Measurements from ENCODE around the gene PIAS4.

The PIAS4 gene

GRCh38 chr19:4060621-4061177 lies 53.2 kb downstream of the PIAS4 start:
- DNase-seq = no peak

GRCh38 chr19:4061178-4061682 lies 53.7 kb downstream of the PIAS4 start:
- no peak for DNase-seq

- no peak for DNase-seq
These were observed 54.3 kb downstream of the PIAS4 start for GRCh38 chr19:4061683-4062418.

GRCh38 chr19:4062419-4063368 lies 55.2 kb downstream of the PIAS4 start:
- DNase-seq = no peak

- no peak for DNase-seq
These were observed 56.0 kb downstream of the PIAS4 start for GRCh38 chr19:4063369-4064148.

GRCh38 chr19:4064149-4064495 lies 56.6 kb downstream of the PIAS4 start:
- no peak for DNase-seq

- no peak for DNase-seq
These were observed 57.1 kb downstream of the PIAS4 start for GRCh38 chr19:4064496-4065260.

GRCh38 chr19:4065430-4066175 lies 58.1 kb downstream of the PIAS4 start:
- DNase-seq = peak; percentile 96

GRCh38 chr19:4066176-4066606 lies 58.7 kb downstream of the PIAS4 start:
- peak; percentile 50 for DNase-seq

GRCh38 chr19:4066682-4067395 lies 59.3 kb downstream of the PIAS4 start, which contains the start of gene ZBTB7A:
TSS of gene ZBTB7A (minus strand) at chr19:4066899. CDS start at chr19:4055232, 11,667 bp downstream.
- DNase-seq = peak; percentile 64

GRCh38 chr19:4067396-4068046 lies 60.0 kb downstream of the PIAS4 start:
- DNase-seq = no peak

- DNase-seq = no peak
These were observed 60.8 kb downstream of the PIAS4 start for GRCh38 chr19:4068047-4068966.

GRCh38 chr19:4069331-4069959 lies 61.9 kb downstream of the PIAS4 start:
- no peak for DNase-seq

- DNase-seq = no peak
These were observed 64.1 kb downstream of the PIAS4 start for GRCh38 chr19:4071610-4072009.

- DNase-seq = no peak
These were observed 67.8 kb downstream of the PIAS4 start for GRCh38 chr19:4075373-4075772.

GRCh38 chr19:4077007-4077374 lies 69.5 kb downstream of the PIAS4 start:
- no peak for DNase-seq

- no peak for DNase-seq
These were observed 70.5 kb downstream of the PIAS4 start for GRCh38 chr19:4077800-4078684.

All from activated CD4-positive, alpha-beta T cell treated with anti-CD3 and anti-CD28 coated beads for 1 hour (primary cell).